ENCODE data around the gene KMT2B.
A peak's percentile ranks its signal among the peaks of the same experiment; 100 is the strongest.

The KMT2B gene

DNA sequence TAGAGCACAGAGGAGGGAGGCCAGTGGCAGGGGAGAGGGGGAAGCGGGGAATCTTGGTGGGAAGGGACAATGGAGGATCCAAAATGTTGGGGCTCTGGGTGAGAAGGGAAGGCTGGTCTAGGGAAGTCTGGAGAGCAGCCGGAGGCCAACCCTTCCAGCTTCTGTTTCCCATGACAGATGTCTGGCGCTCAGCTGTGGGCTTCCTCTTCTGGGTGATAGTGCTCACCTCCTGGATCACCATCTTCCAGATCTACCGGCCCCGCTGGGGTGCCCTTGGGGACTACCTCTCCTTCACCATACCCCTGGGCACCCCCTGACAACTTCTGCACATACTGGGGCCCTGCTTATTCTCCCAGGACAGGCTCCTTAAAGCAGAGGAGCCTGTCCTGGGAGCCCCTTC, 28.7 kb downstream of the KMT2B start:
- Histone ChIP-seq H3K4me1 (ENCODE audit: control insufficient read depth, insufficient read depth, low read depth, low read length) (peaks cover 22% of the 10 kb centered on the region), H3K9ac (ENCODE audit: low read length) (peak overlapping the region; percentile 99), H3K14ac (ENCODE audit: low read length in 2 of 2) (no peak overlapping the region), H2BK12ac (ENCODE audit: low read length in 2 of 2) (no peak overlapping the region), H3K9me3 (ENCODE audit: control insufficient read depth, low read length) (no peaks in the 10 kb centered on the region), H3K4me2 (ENCODE audit: low read length, poor library complexity, severe bottlenecking) (peak overlapping the region; percentile 76), H2AK5ac (ENCODE audit: low read length, severe bottlenecking) (peak overlapping the region; percentile 76), H3K79me1 (replicated peaks; ENCODE audit: low read length, poor library complexity, severe bottlenecking) (peaks cover 40% of the 10 kb centered on the region), H3K4ac (ENCODE audit: low read depth in 1 of 2, low read length in 2 of 2) (no peak overlapping the region), H3K27ac (ENCODE audit: low read length, poor library complexity, severe bottlenecking) (no peak overlapping the region), H3K27me3 (ENCODE audit: control insufficient read depth in 1 of 2, insufficient read depth in 1 of 2, low read length in 2 of 2) (no peaks in the 10 kb centered on the region), H2BK15ac (ENCODE audit: low read depth, poor library complexity, severe bottlenecking) (no peak overlapping the region), H4K91ac (ENCODE audit: low read length) (no peak overlapping the region), H3K36me3 (ENCODE audit: control insufficient read depth in 1 of 2, insufficient read depth in 2 of 2, low read depth in 1 of 2, low read length in 2 of 2) (peaks cover 16 to 24% of the 10 kb centered on the region in 2 experiments), H3K18ac (ENCODE audit: low read depth in 1 of 2, low read length in 2 of 2) (no peak overlapping the region), H3K4me3 (ENCODE audit: insufficient read depth in 1 of 2, low read depth in 1 of 2, low read length in 2 of 2) (peak overlapping the region; percentile 30 to 96), H2AFZ (ENCODE audit: low read depth, low read length) (no peak overlapping the region), H2BK120ac (ENCODE audit: low read depth, low read length) (no peak overlapping the region), H3K23ac (ENCODE audit: low read length in 2 of 2) (no peak overlapping the region), H4K8ac (ENCODE audit: low read length) (no peak overlapping the region), H2BK5ac (ENCODE audit: low read depth, low read length, poor library complexity, severe bottlenecking) (no peak overlapping the region)
- WGBS: 97% methylated on average over 5 of the region's 5 CpGs
- no peak for DNase-seq

DNA sequence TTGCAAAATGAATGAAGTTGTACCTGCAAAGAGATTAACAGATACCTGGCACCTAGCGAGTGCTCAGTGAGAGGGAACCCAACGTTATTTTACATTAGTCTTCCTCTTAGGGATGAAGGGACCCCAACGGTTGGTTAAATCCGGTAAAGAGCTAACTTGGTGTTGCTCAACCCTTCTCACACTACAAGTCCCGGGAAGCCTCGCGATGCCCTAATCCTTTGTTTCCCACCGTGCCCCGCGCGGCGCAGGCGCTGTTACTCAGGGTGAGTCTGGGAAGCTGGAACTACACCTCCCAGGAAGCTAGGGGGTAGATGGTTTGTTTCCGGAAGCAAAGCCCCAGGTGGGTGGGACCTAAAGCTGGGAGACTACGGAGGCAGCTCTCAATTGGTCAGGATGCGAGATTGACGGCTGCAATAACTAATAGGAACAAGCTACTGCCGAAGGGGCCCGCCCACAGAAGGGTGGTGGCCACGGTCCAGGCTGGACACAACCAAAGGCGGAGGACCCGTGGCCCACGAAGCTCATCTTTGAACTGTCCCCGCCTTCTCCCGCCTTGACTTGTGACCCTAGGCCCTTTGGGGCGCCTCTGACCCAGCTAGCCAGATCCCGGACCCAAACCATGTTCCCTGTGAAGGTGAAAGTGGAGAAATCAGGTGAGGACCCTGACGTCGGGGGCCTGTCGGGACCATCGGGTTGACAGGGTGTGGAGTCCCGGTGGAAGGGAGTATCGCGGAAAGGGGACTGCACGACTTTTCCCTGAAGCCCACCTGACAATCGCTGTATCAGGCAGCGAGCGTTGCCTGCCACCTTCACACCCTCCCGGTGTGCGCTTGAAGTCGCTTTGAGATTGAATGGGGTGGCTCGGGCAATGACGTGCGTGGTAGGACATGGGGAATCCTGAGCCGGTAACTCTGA, 30.6 kb downstream of the KMT2B start, which contains the start of gene LIN37:
Gene LIN37, plus strand, starts transcription at position 471 of the 915 bp plus-strand sequence. Its CDS starts 149 bp downstream, at position 620.
- H3K18ac ChIP-seq (ENCODE audit: low read depth in 1 of 2, low read length in 2 of 2): peak within 1 kb of the TSS; percentile 7 to 67
- H2AFZ ChIP-seq (ENCODE audit: low read depth, low read length): peak within 1 kb of the TSS; percentile 77
- H3K27ac ChIP-seq (ENCODE audit: low read length, poor library complexity, severe bottlenecking): no peak within 1 kb of the TSS
- H3K23ac ChIP-seq (ENCODE audit: low read length in 2 of 2): peak within 1 kb of the TSS in 1 of 2 experiments; percentile 24
- peaks cover 49% of the 10 kb centered on the region for H3K79me1 ChIP-seq (replicated peaks; ENCODE audit: low read length, poor library complexity, severe bottlenecking)
- H2BK12ac ChIP-seq (ENCODE audit: low read length in 2 of 2): no peak within 1 kb of the TSS
- H3K36me3 ChIP-seq (ENCODE audit: control insufficient read depth in 1 of 2, insufficient read depth in 2 of 2, low read depth in 1 of 2, low read length in 2 of 2): peaks cover 24 to 31% of the 10 kb centered on the region in 2 experiments
- H3K27me3 ChIP-seq (ENCODE audit: control insufficient read depth in 1 of 2, insufficient read depth in 1 of 2, low read length in 2 of 2): no peaks in the 10 kb centered on the region
- peak within 1 kb of the TSS; percentile 4 for H2AK5ac ChIP-seq (ENCODE audit: low read length, severe bottlenecking)
- H3K4me2 ChIP-seq (ENCODE audit: low read length, poor library complexity, severe bottlenecking): peak within 1 kb of the TSS; percentile 62
- peak; percentile 100 for DNase-seq
- no peaks in the 10 kb centered on the region for H3K9me3 ChIP-seq (ENCODE audit: control insufficient read depth, low read length)
- peak within 1 kb of the TSS; percentile 99 for H3K9ac ChIP-seq (ENCODE audit: low read length)
- no peak within 1 kb of the TSS for H2BK5ac ChIP-seq (ENCODE audit: low read depth, low read length, poor library complexity, severe bottlenecking)
- no peak within 1 kb of the TSS for H2BK15ac ChIP-seq (ENCODE audit: low read depth, poor library complexity, severe bottlenecking)
- peak within 1 kb of the TSS; percentile 35 to 62 for H3K4ac ChIP-seq (ENCODE audit: low read depth in 1 of 2, low read length in 2 of 2)
- peak within 1 kb of the TSS; percentile 84 to 99 for H3K4me3 ChIP-seq (ENCODE audit: insufficient read depth in 1 of 2, low read depth in 1 of 2, low read length in 2 of 2)
- peaks cover 22% of the 10 kb centered on the region for H3K4me1 ChIP-seq (ENCODE audit: control insufficient read depth, insufficient read depth, low read depth, low read length)
- peak within 1 kb of the TSS in 1 of 2 experiments; percentile 50 for H3K14ac ChIP-seq (ENCODE audit: low read length in 2 of 2)
- no peak within 1 kb of the TSS for H2BK120ac ChIP-seq (ENCODE audit: low read depth, low read length)
- no peak within 1 kb of the TSS for H4K8ac ChIP-seq (ENCODE audit: low read length)
- WGBS: under 1% methylated on average over 35 of the region's 45 CpGs
- H4K91ac ChIP-seq (ENCODE audit: low read length): no peak within 1 kb of the TSS

DNA sequence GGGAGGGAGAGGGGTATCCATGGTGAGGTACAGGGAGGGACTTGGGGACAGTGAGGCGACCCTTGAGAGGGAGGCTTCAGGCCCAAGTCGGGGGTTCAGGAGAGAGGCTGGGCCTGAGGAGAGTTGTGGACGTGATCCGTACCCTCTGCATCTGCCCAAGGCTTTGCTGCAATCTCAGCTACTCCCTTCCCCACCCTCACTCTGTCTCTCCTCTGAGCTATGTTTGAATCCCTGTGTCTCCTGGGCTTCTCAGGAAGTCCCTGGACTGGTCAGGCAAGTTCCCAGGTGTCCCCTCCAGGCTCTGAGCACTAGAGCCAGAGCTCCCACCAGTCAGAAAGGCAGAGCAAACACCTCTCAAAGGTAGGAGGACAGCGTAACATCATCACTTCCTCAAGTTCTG, 32.4 kb downstream of the KMT2B start:
- no peak overlapping the region for H2AK5ac ChIP-seq (ENCODE audit: low read length, severe bottlenecking)
- no peak for DNase-seq
- peaks cover 37% of the 10 kb centered on the region in 2 experiments for H3K36me3 ChIP-seq (ENCODE audit: control insufficient read depth in 1 of 2, insufficient read depth in 2 of 2, low read depth in 1 of 2, low read length in 2 of 2)
- H3K4me3 ChIP-seq (ENCODE audit: insufficient read depth in 1 of 2, low read depth in 1 of 2, low read length in 2 of 2): peak overlapping the region in 1 of 2 experiments; percentile 41
- H3K23ac ChIP-seq (ENCODE audit: low read length in 2 of 2): no peak overlapping the region
- H2BK120ac ChIP-seq (ENCODE audit: low read depth, low read length): no peak overlapping the region
- no peak overlapping the region for H2BK5ac ChIP-seq (ENCODE audit: low read depth, low read length, poor library complexity, severe bottlenecking)
- H4K8ac ChIP-seq (ENCODE audit: low read length): no peak overlapping the region
- H3K4ac ChIP-seq (ENCODE audit: low read depth in 1 of 2, low read length in 2 of 2): no peak overlapping the region
- no peak overlapping the region for H3K27ac ChIP-seq (ENCODE audit: low read length, poor library complexity, severe bottlenecking)
- H4K91ac ChIP-seq (ENCODE audit: low read length): no peak overlapping the region
- H3K9ac ChIP-seq (ENCODE audit: low read length): peak overlapping the region; percentile 99
- no peaks in the 10 kb centered on the region for H3K27me3 ChIP-seq (ENCODE audit: control insufficient read depth in 1 of 2, insufficient read depth in 1 of 2, low read length in 2 of 2)
- peaks cover 43% of the 10 kb centered on the region for H3K79me1 ChIP-seq (replicated peaks; ENCODE audit: low read length, poor library complexity, severe bottlenecking)
- no peak overlapping the region for H3K14ac ChIP-seq (ENCODE audit: low read length in 2 of 2)
- peaks cover 14% of the 10 kb centered on the region for H3K4me1 ChIP-seq (ENCODE audit: control insufficient read depth, insufficient read depth, low read depth, low read length)
- no peaks in the 10 kb centered on the region for H3K9me3 ChIP-seq (ENCODE audit: control insufficient read depth, low read length)
- H2BK15ac ChIP-seq (ENCODE audit: low read depth, poor library complexity, severe bottlenecking): no peak overlapping the region
- no peak overlapping the region for H3K4me2 ChIP-seq (ENCODE audit: low read length, poor library complexity, severe bottlenecking)
- no peak overlapping the region for H3K18ac ChIP-seq (ENCODE audit: low read depth in 1 of 2, low read length in 2 of 2)
- peak overlapping the region in 1 of 2 experiments; percentile 23 for H2BK12ac ChIP-seq (ENCODE audit: low read length in 2 of 2)
- H2AFZ ChIP-seq (ENCODE audit: low read depth, low read length): no peak overlapping the region
- WGBS: 85% methylated on average over 4 of the region's 5 CpGs

Measured in mesenchymal stem cell (in vitro differentiated cells and primary cell).